Left ventricle myocardium inferior (tissue), 1 donor: ENCODE results near the gene TRAPPC6A. TPM values are rescaled to one million over a fixed set of nuclear protein-coding genes. Genes with fewer than 3 reads are reported as not detected.

Experiments used
- DNase-seq: peaks from one replicate; pipeline ENCODE4 v3.0.0-alpha.2; 2020
- H3K27ac ChIP-seq: fragments of 200-600 bp; replicated peaks from 2 replicates; pipeline ENCODE4 v1.8.0; 2021
- H3K27me3 ChIP-seq: fragments of 200-600 bp; 2 replicates; pipeline ENCODE4 v1.8.0; 2021; ENCODE audit warnings: low read depth
- H3K36me3 ChIP-seq: fragments of 200-600 bp; 2 replicates; pipeline ENCODE4 v1.8.0; 2021
- H3K4me1 ChIP-seq: fragments of 200-600 bp; 2 replicates; pipeline ENCODE4 v1.8.0; 2021
- H3K4me3 ChIP-seq: fragments of 200-600 bp; 2 replicates; pipeline ENCODE4 v1.8.0; 2021; ENCODE audit warnings: mild to moderate bottlenecking, moderate library complexity
- H3K9me3 ChIP-seq: fragments of 200-600 bp; replicated peaks from 2 replicates; pipeline ENCODE4 v1.8.0; 2021
- intact Hi-C: fragments of 100-400 bp; cut with micrococcal nuclease; formaldehyde crosslinking; loops from one replicate; pipeline ENCODE4 v1.11.0; 2022
- total RNA-seq: library from RNA; stranded (reverse); fragmentation: NEBNext Ultra II Directional; extraction: Animal tissue kit (Norgen Biotek cat#: 25700); gene quantifications from one replicate; pipeline ENCODE4 v1.2.1, GENCODE V29; 2021
- TF ChIP-seq, protein P1 (sequence below): fragments of 200-600 bp; IDR thresholded peaks from 2 replicates; pipeline ENCODE4 v1.8.0; 2021; ENCODE audit warnings: antibody characterized with exemption, mild to moderate bottlenecking, borderline replicate concordance
- donor health status: DM: no; HTN: yes; CAD: no; lungs with severe emphysema.

TRAPPC6A gene
- total RNA-seq, 1 donor from 2014 or later: 15.8 TPM

DNA sequence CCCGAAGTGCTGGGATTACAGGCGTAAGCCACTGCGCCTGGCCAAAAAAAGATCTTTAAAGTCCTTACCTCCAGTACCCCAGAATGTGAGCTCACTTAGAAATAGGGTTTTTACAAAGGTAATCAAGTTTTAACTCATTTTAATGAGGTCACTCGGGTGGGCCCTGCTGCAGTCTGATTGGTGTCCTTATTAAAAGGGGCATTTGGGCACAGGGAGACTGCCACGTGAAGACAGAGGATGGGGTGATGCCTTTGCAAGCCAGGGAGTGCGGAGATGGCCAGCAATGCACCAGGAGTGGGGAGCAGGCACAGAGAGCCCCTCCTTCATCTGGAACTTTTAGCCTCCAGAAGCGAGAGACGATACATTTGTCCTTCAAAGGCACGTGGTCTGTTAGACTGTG lies 28.9 kb downstream of the TRAPPC6A start:
- no peak overlapping the region for H3K4me3 ChIP-seq
- no peaks in the 10 kb centered on the region for H3K9me3 ChIP-seq
- H3K4me1 ChIP-seq: peaks cover 26% of the 10 kb centered on the region
- TF ChIP-seq, protein P1, sequence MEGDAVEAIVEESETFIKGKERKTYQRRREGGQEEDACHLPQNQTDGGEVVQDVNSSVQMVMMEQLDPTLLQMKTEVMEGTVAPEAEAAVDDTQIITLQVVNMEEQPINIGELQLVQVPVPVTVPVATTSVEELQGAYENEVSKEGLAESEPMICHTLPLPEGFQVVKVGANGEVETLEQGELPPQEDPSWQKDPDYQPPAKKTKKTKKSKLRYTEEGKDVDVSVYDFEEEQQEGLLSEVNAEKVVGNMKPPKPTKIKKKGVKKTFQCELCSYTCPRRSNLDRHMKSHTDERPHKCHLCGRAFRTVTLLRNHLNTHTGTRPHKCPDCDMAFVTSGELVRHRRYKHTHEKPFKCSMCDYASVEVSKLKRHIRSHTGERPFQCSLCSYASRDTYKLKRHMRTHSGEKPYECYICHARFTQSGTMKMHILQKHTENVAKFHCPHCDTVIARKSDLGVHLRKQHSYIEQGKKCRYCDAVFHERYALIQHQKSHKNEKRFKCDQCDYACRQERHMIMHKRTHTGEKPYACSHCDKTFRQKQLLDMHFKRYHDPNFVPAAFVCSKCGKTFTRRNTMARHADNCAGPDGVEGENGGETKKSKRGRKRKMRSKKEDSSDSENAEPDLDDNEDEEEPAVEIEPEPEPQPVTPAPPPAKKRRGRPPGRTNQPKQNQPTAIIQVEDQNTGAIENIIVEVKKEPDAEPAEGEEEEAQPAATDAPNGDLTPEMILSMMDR: no peak
- DNase-seq: no peak
- intact Hi-C loops: no loop called here
- H3K27ac ChIP-seq: no peak overlapping the region
- H3K36me3 ChIP-seq: peaks cover 27% of the 10 kb centered on the region
- H3K27me3 ChIP-seq: peaks cover 28% of the 10 kb centered on the region

DNA sequence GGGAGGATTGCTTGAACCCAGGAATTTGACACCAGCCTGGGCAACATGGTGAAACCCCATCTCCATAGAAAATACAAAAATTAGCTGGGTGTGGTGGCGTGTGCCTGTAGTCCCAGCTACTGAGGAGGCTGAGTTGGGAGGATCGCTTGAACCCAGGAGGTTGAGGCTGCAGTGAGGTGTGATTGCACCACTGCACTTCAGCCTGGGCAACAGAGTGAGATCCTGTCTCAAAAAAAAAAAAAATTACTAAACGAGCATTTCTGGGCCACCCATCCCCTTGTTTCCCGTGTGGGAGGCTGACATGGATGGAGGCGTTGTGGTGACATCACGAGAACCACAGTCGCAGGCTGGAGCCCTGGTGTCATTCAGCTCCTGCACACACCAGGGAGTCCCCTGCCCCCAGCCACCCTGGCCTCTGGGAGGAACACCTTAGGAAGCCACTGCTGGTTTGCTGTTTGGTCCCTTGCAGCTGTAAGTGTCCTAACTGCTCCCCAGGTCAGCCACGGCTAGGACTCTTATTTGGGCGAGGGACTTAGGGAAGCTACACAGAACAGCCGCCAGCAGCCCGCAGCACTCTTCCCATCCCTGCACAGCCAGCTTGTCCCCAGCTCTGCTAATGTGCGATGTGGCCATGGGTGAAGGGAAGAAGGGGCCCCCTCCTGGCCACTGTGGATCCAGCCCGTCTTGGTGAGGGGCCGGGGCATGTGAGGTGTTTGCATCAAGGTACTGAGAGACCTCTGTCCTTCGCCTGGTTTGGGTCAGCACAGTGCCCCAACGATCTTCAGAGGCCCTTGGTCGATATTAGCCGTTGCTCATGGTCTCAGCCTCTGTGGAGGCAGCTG lies 30.0 kb downstream of the TRAPPC6A start:
- no peak for DNase-seq
- TF ChIP-seq, protein P1: no peak
- Histone ChIP-seq H3K9me3 (no peaks in the 10 kb centered on the region), H3K27me3 (peaks cover 27% of the 10 kb centered on the region), H3K4me3 (no peak overlapping the region), H3K27ac (no peak overlapping the region), H3K4me1 (peaks cover 15% of the 10 kb centered on the region), H3K36me3 (peaks cover 38% of the 10 kb centered on the region)
- intact Hi-C loops: no loop called here

- Histone ChIP-seq H3K4me3 (no peak overlapping the region), H3K9me3 (no peaks in the 10 kb centered on the region), H3K36me3 (peaks cover 49% of the 10 kb centered on the region), H3K4me1 (peaks cover 2% of the 10 kb centered on the region), H3K27me3 (peaks cover 14% of the 10 kb centered on the region), H3K27ac (no peak overlapping the region)
- intact Hi-C loops: no loop called here
- DNase-seq: no peak
- TF ChIP-seq, protein P1: no peak
These were observed 31.3 kb downstream of the TRAPPC6A start for GRCh38 chr19:45146741-45147205.

GRCh38 chr19:45146251-45146650 lies 31.8 kb downstream of the TRAPPC6A start:
- H3K27me3 ChIP-seq: peaks cover 9% of the 10 kb centered on the region
- H3K4me3 ChIP-seq: no peak overlapping the region
- no peaks in the 10 kb centered on the region for H3K4me1 ChIP-seq
- intact Hi-C loops: no loop called here
- H3K9me3 ChIP-seq: no peaks in the 10 kb centered on the region
- TF ChIP-seq, protein P1: no peak
- peaks cover 55% of the 10 kb centered on the region for H3K36me3 ChIP-seq
- DNase-seq: no peak
- H3K27ac ChIP-seq: no peak overlapping the region

GRCh38 chr19:45145270-45146189 lies 32.5 kb downstream of the TRAPPC6A start:
- Histone ChIP-seq H3K27me3 (peaks cover 2% of the 10 kb centered on the region), H3K9me3 (no peaks in the 10 kb centered on the region), H3K27ac (no peak overlapping the region), H3K4me3 (no peak overlapping the region), H3K36me3 (peaks cover 62% of the 10 kb centered on the region), H3K4me1 (no peaks in the 10 kb centered on the region)
- intact Hi-C loops: no loop called here
- no peak for DNase-seq
- TF ChIP-seq, protein P1: no peak
